Measurements from ENCODE around the gene GTF2IRD1. TPM values are rescaled to one million over a fixed set of nuclear protein-coding genes. Genes with fewer than 3 reads are reported as not detected.

GTF2IRD1 gene
- polyA plus RNA-seq, 3 donors: not detected

- intact Hi-C loops (cut with micrococcal nuclease): loop anchor here in 1 of 2 donors (5.0 kb wide), 1 partner anchor 337 kb away; no protein-coding TSS in a partner anchor
Observed at GRCh38 chr7:74404741-74405140, 49.0 kb upstream of the GTF2IRD1 start.

GRCh38 chr7:74405191-74405898 lies 48.4 kb upstream of the GTF2IRD1 start:
- TF ChIP-seq CTCF (IDR thresholded peaks at IDR 0.05): peak; percentile 33
- H3K79me2 ChIP-seq (ENCODE audit: insufficient read depth, low read length): no peaks in the 10 kb centered on the region
- H4K20me1 ChIP-seq (ENCODE audit: insufficient read depth, low read length): no peaks in the 10 kb centered on the region
- Mint-ChIP-seq H3K9me3 (no peaks in the 10 kb centered on the region), H3K27me3 (ENCODE audit: low read depth in 3 of 3) (peaks cover 0 to 2% (median 0%) of the 10 kb centered on the region in 3 donors), H3K4me1 (peaks cover 6% of the 10 kb centered on the region), H3K27ac (no peak overlapping the region), H3K36me3 (peaks cover 12 to 43% of the 10 kb centered on the region in 2 donors), H3K4me3 (no peak overlapping the region)
- H3K27ac ChIP-seq (ENCODE audit: low read depth in 1 of 2, low read length in 2 of 2): no peak overlapping the region
- H3K36me3 ChIP-seq (replicated peaks in 1 of 2; ENCODE audit: control insufficient read depth in 1 of 2, insufficient read depth in 2 of 2, low read length in 2 of 2): peaks cover 18 to 27% of the 10 kb centered on the region in 2 donors
- intact Hi-C loops (cut with micrococcal nuclease): no loop called here
- no peaks in the 10 kb centered on the region for H3K4me1 ChIP-seq (ENCODE audit: control insufficient read depth in 1 of 2, insufficient read depth in 2 of 2, low read length in 2 of 2)
- H3K9me3 ChIP-seq (replicated peaks in 1 of 2; ENCODE audit: control insufficient read depth in 1 of 2, insufficient read depth in 1 of 2, low read length in 2 of 2): no peaks in the 10 kb centered on the region
- no peak overlapping the region for H2AFZ ChIP-seq (ENCODE audit: insufficient read depth, low read depth, low read length, poor library complexity, severe bottlenecking)
- no peak overlapping the region for H3K4me3 ChIP-seq (replicated peaks in 1 of 3; ENCODE audit: low read depth in 2 of 3, low read length in 3 of 3)
- H3K4me2 ChIP-seq (replicated peaks; ENCODE audit: extremely low read depth, low read length, poor library complexity, severe bottlenecking): no peak overlapping the region
- 95% methylated on average over 26 of the region's 31 CpGs for WGBS (ENCODE audit: insufficient coverage)
- peak overlapping the region; percentile 15 for H3K9ac ChIP-seq (ENCODE audit: insufficient read depth, low read length, poor library complexity, severe bottlenecking)
- no peak for DNase-seq
- no peaks in the 10 kb centered on the region for H3K27me3 ChIP-seq (ENCODE audit: control insufficient read depth in 2 of 2, insufficient read depth in 2 of 2, low read length in 2 of 2)

More at GRCh38 chr7:74404741-74405140, 49.0 kb upstream of the GTF2IRD1 start:
- peaks cover 0 to under 1% (median 0%) of the 10 kb centered on the region in 3 donors for H3K27me3 Mint-ChIP-seq (ENCODE audit: low read depth in 3 of 3)
- Histone ChIP-seq H3K79me2 (ENCODE audit: insufficient read depth, low read length) (no peaks in the 10 kb centered on the region), H3K9ac (ENCODE audit: insufficient read depth, low read length, poor library complexity, severe bottlenecking) (no peak overlapping the region), H3K27ac (ENCODE audit: low read depth in 1 of 2, low read length in 2 of 2) (no peak overlapping the region), H3K9me3 (replicated peaks in 1 of 2; ENCODE audit: control insufficient read depth in 1 of 2, insufficient read depth in 1 of 2, low read length in 2 of 2) (no peaks in the 10 kb centered on the region), H3K4me2 (replicated peaks; ENCODE audit: extremely low read depth, low read length, poor library complexity, severe bottlenecking) (no peak overlapping the region), H2AFZ (ENCODE audit: insufficient read depth, low read depth, low read length, poor library complexity, severe bottlenecking) (no peak overlapping the region), H3K4me3 (replicated peaks in 1 of 3; ENCODE audit: low read depth in 2 of 3, low read length in 3 of 3) (no peak overlapping the region), H4K20me1 (ENCODE audit: insufficient read depth, low read length) (no peaks in the 10 kb centered on the region), H3K4me1 (ENCODE audit: control insufficient read depth in 1 of 2, insufficient read depth in 2 of 2, low read length in 2 of 2) (no peaks in the 10 kb centered on the region), H3K27me3 (ENCODE audit: control insufficient read depth in 2 of 2, insufficient read depth in 2 of 2, low read length in 2 of 2) (no peaks in the 10 kb centered on the region), H3K36me3 (replicated peaks in 1 of 2; ENCODE audit: control insufficient read depth in 1 of 2, insufficient read depth in 2 of 2, low read length in 2 of 2) (peaks cover 21 to 29% of the 10 kb centered on the region in 2 donors)
- H3K4me1 Mint-ChIP-seq: peaks cover 6% of the 10 kb centered on the region
- peaks cover 16 to 49% of the 10 kb centered on the region in 2 donors for H3K36me3 Mint-ChIP-seq
- no peaks in the 10 kb centered on the region for H3K9me3 Mint-ChIP-seq
- DNase-seq: no peak
- no peak overlapping the region for H3K27ac Mint-ChIP-seq
- 96% methylated on average over 9 of the region's 15 CpGs for WGBS (ENCODE audit: insufficient coverage)
- no peak overlapping the region for H3K4me3 Mint-ChIP-seq
- no peak for TF ChIP-seq CTCF (IDR thresholded peaks at IDR 0.05)

Measured in CD14-positive monocyte (primary cell).